NCI-H2171 treated with DMSO at 0.1 percent for 48 hours (cell line): ENCODE data around the gene GDA.

Experiments used
- DNase-seq: peaks from one replicate; lab custom pipeline; 2025; lab: John Stamatoyannopoulos, UW

Gene GDA

DNA sequence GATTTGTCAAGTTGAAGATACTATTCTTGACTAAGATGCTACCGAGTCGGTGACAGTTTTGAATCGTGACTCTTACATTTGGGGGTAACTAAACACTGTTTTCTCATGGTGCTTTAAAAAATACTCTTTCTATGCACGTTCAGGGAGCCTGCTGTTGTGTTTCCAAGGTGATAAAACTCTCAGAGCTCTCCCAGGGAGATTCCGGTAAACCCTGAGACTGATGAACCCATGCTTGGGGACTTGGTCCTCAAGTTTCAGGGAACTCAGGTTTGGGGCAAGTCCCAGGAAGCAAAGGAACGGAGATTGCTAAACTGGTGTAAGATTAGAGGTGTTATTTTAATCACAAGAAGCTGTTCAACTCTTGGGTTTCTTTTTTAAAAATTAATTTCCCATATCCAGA, 1.4 kb downstream of the GDA start:
- no peak for DNase-seq

DNA sequence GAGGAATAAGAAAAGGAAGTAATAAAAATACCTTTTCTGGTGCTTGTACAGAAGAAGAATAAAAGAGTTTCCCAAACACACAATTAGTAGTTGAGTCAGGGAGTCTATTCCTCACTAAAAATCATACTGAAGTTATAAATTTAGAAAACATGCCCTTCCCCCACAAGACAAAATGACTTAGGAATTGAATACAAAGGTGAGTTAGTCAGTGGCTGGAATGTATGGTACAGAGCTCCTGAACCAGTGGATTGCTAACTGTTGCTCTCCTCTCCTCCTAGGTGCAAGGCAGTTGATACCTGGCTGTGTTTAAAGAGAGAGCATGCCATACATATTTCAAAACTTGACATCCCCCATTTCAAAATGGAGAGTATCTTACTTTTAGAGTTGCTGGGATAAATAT, 1.9 kb downstream of the GDA start:
- no peak for DNase-seq

DNA sequence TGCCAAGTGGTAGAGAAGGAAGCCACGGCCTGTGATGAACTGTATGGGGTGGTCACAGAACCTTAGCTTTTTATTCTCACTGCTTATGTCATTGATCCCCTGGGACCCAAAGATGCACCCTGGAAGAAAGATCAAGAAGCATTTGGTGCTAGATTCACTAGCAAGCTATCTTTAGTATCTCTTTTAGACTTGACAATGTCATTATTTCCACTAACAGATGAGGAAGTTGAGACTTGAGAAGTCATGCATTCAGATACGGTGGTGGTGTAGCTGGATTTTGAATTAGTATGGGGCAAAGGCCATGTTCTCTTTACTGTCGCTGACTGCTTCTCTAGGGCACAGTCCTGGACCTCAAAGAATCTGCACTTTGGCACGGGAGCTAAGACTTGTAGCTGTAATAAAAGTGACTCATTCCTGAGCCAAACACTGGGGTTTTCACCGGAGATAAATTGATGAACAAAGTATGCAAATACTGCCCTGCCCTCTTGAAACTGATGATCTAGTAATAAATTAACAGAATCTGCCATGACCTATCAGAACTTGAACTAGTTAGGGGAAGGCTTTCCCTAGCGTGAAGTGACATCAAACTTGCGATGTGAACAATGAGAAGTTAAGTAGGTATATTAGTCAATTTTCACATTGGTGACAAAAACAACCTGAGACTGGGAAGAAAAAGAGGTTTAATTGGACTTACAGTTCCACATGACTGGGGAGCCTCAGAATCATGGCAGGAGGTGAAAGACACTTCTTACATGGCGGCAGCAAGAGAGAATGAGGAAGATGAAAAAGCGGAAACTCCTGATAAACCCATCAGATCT, 5.4 kb downstream of the GDA start:
- no peak for DNase-seq

DNA sequence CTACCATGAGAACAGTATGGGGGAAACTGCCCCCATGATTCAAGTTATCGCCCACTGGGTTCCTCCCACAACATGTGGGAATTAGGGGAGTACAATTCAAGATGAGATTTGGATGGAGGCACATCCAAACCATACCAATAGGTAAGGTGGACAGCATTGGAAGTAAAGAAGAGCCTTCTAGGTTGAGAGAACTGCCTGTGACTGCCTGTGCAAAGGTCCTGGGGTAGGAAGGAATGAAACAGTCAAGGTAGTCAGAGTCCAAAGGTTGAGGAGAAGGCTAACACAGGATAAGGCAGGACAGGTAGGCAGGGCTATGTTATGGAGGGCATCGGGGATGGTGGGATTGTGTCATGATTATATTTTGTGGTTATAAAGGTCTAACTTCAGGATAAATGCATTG, 6.1 kb downstream of the GDA start:
- DNase-seq = no peak

DNA sequence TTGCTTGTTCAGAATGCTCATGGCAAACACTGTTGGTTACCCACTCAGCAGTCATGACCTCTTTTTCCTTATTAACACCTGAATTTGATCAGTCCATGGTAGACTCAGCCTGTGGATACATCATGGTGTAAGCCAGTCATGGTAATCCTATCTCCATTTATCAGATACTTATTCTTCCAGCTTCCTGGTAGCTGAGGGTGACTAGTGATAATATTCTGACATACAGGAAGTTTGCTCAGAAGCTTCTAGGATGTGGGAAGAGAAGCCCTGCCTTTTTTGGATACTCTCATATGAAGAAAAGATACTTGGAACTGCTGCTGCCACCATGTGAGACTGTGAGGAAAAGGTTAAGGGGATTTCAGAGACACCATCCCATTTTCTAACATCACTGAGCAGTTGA, 7.3 kb downstream of the GDA start:
- no peak for DNase-seq

DNA sequence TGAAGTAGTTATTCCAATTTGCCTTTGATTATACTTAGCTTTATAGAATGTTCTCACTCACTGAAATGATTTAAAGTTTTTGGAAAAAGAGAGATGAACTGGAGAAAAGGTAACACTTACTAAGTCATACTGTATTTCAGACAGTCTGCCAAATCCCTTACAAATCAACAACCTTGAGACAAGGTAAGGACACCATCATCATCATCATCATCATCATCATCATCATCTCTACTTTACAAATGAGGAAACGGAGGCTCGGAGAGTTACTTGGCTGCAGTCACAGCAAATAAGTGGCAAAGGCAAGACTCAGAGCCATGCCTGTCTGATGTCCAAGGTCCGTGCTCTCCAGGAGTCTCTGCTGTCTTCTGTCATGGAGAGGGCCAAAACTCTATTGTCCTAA, 9.4 kb downstream of the GDA start:
- DNase-seq = no peak

DNA sequence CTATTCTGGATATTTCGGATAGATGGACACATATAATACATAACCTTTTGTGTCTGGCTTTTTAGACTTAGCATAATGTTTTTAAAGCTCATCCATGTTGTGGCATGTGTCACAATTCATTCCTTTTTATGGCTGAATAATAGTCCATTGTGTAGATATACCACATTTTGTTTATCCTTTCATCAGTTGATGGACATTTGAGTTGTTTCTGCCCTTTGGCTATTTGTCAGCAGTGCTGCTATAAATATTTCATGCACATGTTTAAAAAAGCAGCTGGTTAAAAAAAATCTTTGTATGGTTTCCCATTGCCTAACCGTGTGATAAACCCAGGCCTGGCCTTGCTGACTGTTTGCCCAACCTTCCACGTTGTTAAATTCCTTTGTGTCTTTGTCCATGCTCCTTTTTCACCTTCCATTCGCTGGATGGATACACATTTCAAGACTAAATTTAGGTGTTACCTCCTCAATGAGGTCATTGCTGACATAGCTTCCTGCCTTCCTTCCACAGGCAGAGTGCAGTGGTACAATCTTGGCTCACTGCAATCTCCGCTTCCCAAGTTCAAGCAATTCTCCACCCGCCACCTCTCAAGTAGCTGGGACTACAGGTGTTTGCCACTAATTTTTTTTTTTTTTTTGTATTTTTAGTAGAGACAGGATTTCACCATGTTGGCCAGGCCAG, 11.3 kb downstream of the GDA start:
- no peak for DNase-seq

DNA sequence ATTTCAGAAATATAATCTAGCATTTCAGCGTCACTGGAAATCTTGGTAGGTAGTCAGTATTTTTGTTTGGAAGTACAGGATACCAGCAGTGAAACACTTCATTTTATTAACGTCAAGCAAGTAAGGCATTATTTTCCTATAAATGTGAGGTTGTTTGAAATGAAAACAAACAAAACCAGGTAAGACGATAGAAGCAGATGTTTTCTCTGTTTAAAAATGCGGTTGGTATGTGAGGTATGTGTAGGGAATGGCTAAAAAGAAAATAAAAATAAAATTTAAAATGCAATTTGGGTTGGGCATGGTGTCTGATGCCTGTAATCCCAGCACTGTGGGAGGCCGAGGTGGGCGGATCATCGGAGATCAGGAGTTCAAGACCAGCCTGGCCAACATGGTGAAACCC, 16.1 kb downstream of the GDA start:
- no peak for DNase-seq

DNA sequence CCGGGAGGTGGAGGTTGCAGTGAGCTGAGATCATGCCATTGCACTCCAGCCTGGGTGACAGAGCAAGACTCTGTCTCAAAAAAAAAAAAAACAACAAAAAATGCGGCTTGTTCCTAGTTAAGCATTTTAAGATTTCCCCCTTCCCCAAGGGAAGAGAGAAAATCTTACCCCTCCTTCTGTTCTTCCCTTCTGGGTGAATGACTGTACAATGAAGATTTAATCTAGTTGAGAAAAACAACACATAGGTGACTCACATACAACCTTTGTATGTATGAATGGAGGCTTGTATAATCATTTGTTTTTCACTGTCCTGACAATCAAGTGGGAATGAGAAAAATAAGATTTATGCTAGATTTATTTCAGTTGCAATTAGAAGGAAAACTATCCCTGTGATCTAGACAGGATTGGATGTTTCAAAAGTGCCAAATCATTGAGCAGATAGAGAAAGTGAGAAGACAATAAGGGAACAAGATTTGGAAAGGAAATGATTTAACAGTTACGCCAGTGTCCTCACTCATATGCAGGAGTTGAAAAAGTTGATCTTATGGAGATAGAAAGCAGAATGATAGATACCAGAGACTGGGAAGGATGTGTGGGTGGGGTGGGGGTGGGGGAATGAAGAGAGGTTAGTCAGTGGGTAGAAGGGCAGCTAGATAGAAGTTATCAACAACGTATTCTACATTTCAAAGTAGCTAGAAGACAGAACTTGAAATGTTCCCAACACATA, 16.7 kb downstream of the GDA start:
- DNase-seq = no peak

DNA sequence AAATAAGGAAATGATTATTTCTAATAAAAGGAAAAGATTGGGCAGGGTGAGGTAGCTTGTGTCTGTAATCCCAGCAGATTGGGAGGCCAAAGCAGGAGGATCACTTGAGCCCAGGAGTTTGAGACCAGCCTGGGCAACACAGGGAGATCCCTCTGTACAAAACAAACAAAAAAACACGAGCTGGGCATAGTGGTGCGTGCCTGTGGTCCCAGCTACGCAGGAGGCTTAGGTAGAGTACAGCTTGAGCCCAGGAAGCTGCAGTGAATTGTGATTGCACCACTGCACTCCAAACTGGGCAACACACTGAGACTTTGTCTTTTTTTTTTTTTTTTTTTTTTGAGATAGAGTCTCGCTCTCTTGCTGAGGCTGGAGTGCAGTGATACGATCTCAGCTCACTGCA, 18.8 kb downstream of the GDA start:
- no peak for DNase-seq

DNA sequence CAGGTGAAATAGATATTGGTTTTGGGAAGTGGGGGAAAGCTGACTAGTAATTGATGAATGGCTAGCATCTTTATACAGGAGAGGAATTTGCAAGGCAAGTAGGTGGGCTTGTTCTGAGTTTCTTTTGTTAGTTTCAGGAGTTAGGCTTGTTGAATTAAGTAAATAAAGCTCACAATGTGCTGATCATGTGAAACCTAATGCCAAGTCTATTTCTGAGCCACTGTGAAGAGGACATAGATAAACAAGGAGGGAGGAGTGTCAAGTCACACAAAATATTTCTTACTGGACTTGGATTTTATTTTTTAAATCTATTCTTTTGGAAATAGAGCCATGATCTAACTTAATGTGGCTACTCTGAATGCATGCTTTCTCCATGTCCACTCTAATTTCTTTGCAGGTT, 19.9 kb downstream of the GDA start:
- no peak for DNase-seq

DNA sequence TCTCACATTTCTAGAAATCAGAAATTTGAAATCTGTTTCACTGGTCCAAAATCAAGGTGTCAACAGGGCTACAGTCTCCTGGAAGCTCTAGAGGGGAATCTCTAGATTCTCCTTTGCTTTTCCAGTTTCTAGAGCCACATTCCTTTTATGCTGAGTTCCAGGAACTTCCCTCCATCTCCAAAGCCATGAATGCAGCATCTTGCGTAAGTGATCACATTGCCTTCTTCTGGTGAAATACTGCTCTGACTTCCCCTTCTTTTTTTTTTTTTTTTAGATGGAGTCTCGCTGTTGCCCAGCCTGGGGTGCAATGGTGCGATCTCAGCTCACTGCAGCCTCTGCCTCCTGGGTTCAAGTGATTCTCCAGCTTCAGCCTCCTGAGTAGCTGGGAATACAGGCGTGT, 23.8 kb downstream of the GDA start:
- DNase-seq = no peak

DNA sequence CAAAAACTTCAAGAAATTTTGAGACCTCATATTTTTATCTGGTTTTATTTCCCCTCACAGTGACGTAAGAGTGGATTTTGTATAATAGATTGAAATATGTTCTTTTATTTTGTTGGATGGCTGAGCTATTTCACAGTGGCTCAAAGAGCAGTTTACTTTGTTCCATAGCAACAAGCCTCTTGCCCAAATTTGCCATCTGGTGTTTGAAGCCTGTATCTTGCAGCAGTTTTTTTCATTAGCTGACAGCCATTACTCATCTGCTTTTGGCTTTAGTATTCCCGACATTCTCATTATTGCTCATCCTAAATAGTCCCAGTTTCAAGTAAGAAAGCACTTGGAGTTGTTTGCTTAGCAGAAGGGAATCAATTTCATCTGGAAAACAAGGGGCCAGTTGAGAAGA, 36.3 kb downstream of the GDA start:
- peak; percentile 80 for DNase-seq

DNA sequence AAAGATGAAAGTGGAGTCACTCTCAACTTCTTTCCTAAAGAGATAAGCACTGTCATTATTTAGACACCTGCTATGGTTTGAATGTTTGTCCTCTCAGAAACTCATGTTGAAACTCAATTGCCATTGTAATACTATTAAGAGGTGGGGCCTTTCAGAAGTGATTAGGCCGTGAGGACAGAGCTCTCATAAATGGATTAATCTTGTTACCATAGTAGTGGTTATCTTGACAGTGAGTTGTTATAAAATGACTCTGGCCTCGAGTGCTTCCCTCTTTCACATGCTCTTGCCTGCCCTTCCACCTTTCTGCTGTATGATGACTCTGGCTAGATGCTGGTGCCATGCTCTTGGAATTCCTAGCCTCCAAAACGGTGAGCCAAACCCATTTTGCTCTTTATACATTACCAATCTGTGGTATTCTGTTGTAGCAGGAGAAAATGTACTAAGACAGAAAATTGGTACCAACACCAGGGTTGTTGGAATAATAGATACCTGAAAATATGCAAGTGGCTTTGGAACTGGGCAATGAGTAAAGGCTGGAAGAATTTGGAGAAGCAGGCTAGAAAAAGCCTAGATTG, 38.0 kb downstream of the GDA start:
- no peak for DNase-seq

DNA sequence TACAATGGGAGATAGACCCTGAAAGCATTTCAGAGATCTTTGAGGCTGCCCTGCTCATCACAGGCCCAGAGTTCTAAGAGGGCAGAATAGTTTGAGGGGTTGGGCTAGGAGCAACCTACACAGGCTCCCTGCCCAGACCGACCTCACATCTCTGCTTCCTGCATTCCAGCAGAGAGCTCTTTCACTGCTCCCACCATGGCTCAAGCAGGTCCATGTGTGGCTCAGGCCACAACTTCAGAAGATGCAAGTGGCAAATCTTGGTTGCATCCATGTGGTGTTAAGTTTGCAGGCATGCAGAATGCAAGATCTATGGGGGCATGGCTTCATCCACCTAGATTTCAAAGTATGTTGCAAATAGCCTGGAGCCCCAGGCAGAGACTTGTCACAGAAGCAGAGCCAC, 39.0 kb downstream of the GDA start:
- no peak for DNase-seq

DNA sequence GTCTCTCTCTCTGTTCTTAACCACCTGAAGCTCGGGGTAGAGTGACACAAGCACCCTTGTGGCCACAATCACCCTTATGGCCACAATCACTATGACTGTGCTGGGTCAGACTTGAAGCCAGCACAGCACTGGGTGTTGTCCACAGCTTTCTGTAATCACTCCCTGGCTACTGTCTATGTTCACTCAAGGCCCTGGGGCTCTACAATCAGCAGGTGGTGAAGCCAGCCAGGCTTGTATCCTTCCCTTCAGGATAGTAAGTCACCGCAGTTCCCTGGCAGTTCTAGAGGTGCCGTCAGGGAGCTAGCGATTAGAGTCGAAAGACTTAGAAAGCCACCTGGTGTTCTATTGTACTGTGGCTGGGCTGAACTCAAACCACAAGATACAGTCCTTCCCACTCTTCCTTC, 44.2 kb downstream of the GDA start:
- DNase-seq = no peak

DNA sequence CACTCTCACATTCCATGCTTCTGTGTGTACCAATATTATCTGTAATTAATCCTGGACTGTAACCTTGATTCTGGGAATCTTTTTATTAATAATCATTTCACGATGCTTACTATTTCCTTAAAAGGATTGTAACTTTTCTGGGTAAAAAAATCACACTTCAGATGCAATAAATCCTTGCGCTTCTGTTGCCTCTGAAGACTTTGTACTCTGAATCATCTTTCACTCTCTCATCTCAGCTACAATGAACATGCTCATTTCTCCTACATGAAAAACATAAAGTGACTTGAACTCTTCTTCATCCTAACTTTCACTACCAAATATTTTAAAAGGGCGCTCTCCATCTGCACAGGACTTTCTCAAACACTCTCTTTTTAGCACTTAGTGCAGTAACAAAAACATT, 50.0 kb downstream of the GDA start:
- DNase-seq = no peak

DNA sequence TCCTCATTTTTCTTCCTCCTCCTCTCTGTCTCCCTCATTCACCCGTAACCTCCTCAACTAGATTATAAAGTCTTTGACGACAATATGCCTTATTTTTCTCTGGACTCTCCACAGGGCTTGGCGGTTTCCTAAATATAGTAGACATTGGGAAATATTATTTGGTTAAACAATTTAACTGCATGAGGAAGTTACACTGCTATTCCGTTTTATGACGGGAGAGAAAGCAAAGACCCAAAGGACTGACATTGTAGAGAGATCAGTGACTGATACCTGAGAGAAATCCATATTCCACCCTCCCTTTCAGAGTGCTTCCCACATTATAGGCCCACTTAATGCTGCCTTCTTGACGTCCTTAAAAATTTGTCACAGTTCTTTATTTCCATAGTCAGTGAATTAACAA, 51.2 kb downstream of the GDA start:
- DNase-seq = no peak

DNA sequence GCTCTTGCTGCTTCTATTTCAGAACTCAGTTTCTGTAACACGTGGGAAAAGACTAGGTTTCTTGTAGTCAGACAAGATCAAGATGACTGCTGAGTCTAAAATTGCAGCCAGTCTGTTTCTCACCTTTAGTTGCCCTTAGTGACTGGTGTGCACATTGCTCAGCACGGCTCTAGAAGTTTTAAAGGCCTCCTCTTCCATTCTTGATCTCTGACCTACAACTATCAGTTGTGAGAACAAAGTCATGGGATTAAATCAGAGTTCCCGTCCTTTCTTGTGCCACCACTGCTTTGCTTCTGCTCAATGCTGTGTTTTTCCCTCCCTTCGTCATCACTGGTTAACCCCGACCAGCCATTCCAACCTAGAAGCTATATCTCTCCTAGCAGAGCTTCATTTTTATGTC, 52.8 kb downstream of the GDA start:
- DNase-seq = no peak

DNA sequence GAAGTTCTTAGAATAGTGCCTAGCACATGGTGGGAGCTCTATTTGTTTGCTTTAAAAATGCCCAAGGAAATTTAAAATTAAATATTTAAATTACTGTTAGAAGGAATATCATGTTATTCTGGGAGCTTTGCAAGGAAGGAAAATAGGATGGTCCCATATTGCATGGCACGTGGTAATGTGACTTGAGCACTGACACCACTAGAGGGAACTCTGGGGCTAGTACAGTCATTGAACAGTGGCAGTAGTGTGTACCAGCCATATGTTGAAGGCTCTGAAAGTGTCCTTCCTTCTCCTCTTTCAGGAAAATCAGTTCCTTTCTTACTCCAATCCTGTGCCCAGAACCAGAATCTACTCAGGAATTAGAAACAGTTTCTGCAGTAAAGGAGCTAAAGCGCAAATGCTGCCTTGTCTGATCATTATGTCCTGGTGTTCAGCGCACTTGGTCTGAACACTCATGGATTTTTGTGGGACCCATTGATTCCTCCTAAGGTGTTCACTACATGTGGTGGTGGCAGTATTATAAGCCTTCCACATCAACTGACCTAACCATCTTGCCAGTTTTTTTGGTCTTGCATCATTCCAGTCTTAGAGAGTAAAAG, 54.1 kb downstream of the GDA start:
- DNase-seq = peak; percentile 64

DNA sequence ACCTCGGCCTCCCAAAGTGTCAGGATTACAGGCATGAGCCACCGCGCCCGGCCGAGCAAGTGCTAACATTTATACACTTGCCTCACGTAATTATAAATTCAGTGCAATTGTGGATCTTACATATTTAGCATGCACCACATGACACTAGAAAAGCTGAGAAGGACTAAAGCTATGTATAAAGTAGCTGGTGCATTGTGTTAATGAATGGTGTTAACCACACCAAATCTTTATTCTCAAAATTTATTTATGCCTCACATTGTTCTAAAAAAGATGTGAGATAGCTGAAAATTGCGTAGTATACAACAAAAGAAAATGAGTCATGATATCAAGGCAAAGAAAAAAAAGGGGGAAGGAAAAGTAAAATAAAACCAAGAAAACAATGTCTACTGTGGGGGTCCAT, 54.8 kb downstream of the GDA start:
- no peak for DNase-seq

DNA sequence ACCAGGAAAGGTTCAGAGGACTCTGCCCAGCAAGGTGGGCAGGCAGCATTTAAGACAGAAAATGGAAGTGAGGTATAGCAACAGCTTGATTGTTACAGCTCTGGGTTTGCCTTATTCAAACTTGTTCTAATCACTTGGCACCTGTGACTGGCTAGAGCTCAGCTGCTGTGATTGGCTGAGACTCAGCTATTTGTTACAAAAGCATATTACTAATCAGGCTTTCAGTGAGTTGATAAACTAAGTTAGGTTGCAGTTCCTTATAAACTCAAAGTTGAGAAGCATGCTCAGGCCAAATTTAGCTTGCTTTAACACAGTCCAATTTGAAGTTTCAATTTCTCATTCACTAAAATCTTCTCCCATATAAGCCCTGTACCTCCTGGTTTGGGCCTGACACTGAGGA, 56.3 kb downstream of the GDA start:
- DNase-seq = no peak

DNA sequence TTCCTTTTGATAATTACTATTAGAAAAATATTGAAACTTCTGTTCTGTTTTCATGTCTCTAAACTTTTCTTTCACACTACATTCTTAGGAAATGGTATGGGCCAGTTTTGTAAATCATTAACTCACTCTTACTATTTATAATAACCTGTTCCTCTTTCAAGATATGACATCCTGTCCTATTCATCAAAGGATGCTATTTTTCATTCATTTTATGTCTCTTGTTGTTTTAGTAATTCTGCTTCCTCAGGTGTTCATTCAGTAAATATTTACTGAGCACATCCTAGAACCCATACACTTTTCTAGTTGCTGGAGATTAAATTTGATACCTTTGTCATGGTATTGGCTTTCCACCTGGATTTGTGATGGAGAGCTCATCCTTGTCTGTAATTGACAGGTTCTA, 58.0 kb downstream of the GDA start:
- DNase-seq = no peak
